Cardiac fibroblast (primary cell): ENCODE results near the gene THSD7B.
A peak's percentile ranks its signal among the peaks of the same experiment; 100 is the strongest.

Experiments
- DNase-seq, 2 donors: peaks; one replicate each; pipeline versions ENCODE4 v3.0.0 to v3.0.0-alpha.2; 2010; ENCODE audit warnings: low read depth in 2 of 2
- H3K4me3 ChIP-seq, 2 donors: replicated peaks in 1 of 2; 1 replicate in 1 of 2; 2 replicates in 1 of 2; pipeline ENCODE4 v1.5.1; 2011; ENCODE audit warnings: low read depth in 2 of 2, low read length in 2 of 2, mild to moderate bottlenecking in 2 of 2, moderate library complexity in 1 of 2
- TF ChIP-seq, protein P1 (sequence below): IDR thresholded peaks from one replicate; pipeline ENCODE4 v1.5.1; 2011; ENCODE audit warnings: low read depth, mild to moderate bottlenecking, low read length, inconsistent platforms

Gene THSD7B

DNA sequence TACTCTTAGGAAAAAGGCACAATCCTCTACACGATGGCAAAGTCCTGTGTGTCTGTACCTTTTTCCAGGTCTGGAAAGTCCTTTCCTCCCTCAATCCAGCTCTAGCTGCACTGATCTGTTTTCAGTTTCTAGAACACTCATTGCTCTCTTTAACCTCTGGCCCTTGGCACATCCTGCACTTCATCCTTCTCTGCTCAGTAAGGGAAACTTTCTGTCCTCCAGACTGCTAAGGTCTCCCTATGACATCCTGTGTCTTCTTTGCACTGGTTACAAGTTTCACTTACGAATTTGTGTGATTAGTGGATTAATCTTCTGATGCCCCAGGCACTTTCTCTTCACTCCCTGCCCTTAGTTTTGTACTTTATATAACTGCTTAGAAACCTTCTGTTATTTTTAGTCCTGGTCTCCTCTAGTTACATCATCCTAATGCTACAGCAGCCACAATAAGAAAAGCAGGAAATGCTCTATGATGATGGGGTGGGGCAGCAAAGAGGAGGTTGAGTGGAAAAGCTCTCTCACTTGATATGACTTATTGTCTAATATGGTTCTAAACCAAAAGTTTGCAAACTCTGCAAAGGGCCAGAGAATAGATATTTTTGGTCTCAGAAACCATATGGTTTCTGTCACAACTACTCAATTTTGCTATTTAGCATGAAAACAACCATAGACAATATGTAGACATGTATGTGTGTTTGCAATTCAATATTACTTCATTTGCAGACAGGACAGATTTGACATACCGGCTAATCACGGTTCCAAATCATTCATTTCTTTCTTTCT lies 568.2 kb downstream of the THSD7B start:
- H3K4me3 ChIP-seq = no peak overlapping the region
- peak in 1 of 2 donors; percentile 54 for DNase-seq
- TF ChIP-seq, protein P1, sequence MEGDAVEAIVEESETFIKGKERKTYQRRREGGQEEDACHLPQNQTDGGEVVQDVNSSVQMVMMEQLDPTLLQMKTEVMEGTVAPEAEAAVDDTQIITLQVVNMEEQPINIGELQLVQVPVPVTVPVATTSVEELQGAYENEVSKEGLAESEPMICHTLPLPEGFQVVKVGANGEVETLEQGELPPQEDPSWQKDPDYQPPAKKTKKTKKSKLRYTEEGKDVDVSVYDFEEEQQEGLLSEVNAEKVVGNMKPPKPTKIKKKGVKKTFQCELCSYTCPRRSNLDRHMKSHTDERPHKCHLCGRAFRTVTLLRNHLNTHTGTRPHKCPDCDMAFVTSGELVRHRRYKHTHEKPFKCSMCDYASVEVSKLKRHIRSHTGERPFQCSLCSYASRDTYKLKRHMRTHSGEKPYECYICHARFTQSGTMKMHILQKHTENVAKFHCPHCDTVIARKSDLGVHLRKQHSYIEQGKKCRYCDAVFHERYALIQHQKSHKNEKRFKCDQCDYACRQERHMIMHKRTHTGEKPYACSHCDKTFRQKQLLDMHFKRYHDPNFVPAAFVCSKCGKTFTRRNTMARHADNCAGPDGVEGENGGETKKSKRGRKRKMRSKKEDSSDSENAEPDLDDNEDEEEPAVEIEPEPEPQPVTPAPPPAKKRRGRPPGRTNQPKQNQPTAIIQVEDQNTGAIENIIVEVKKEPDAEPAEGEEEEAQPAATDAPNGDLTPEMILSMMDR = no peak

DNA sequence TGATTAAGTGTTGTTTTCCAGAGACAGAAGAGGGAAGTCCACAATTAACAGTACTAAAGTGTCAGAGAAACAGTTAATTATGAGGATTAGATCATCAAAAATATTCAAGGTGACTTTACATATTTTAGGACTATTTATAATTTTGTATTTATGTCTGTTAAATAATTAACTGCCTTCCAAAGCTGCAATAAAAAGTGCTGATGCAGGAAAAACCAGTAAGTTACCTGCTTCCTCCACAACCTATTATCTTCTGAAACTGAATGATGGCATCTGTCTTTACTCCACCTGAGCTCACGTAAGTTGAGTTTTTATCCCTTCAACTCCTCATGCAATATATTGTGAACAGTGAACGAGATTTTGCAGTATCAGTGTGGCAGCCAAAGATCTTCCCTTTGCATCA lies 570.7 kb downstream of the THSD7B start:
- TF ChIP-seq, protein P1 = no peak

DNA sequence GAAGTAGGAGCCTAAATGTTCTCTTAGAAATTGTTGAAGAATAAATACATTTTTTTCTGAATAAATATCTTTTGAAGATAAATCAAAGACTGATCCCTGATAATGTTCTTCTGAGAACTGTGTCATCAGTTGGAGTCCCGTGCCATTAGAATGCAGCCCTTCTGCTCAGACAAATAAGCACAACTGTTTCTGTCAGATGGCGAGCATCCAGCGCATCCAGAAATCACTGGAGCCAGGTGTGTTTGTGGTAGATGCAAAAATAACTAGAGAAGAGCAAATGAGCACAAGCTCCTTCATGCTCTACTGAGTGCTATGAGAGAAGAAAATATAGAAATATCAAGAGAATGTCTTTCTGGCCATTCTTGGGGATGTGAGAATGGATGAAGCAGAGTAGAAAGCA lies 573.7 kb downstream of the THSD7B start:
- TF ChIP-seq, protein P1 = no peak
- H3K4me3 ChIP-seq = no peak overlapping the region
- no peak for DNase-seq

More for the DNA sequence above, 570.7 kb downstream of the THSD7B start:
- H3K4me3 ChIP-seq = no peak overlapping the region
- no peak for DNase-seq

DNA sequence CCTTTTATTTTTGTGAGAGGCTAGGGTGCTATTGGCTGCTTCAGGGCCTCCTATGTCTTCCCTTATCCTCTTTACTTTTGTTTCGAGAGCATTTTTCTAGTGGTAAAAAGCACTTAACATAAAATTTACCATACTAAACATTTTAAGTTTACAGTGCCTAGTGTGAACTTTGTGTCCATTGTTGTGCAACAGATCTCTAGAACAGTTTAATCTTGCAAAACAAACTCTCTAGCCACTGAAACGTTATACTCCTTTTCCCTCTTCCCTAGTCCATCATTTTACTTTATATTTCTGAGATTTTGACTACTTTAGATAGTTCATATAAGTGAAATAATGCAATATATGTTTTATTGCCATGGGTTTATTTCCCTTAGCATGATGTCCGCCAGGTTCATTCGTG lies 580.6 kb downstream of the THSD7B start:
- H3K4me3 ChIP-seq = no peak overlapping the region
- TF ChIP-seq, protein P1 = no peak
- no peak for DNase-seq

DNA sequence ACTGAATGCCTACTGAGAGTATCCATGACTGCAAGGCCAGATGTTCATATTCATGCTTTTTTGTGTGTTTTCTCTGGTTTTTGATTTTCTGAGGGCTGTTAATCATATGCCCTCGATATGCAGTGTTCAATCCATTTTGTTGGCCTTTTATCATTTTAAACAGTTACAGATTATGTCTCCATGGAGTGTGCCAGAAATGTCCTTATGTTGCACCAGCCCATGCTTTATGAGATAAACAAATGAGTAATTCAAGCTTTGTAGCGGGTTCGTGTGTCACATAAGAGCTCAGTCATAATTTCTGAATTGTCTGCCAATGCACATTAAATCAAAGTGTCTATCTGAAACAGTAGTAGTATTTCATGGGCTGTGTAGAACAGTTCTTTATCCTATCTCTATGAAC lies 583.0 kb downstream of the THSD7B start:
- TF ChIP-seq, protein P1 = no peak
- peak in 1 of 2 donors; percentile 29 for DNase-seq
- no peak overlapping the region for H3K4me3 ChIP-seq

DNA sequence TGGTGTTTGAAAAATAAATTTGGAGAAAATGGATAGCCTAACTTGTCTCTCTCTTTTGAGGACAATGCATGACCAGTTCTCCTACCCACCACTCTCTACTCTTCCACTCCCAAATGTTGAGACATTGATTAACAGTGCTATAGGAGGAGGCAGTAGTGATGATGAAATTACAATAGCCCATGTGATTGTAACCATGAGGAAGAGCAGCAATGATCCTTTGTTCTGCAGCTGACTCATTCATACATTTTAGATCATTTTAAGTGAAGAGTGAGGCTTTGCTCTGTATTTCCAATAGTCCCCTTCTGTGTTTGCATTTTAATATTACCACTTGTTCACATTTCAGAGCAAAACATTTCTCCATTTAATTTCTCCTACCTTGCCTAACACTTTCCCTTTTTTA lies 592.3 kb downstream of the THSD7B start:
- DNase-seq = no peak

More for the DNA sequence above, 592.3 kb downstream of the THSD7B start:
- TF ChIP-seq, protein P1 = no peak
- no peak overlapping the region for H3K4me3 ChIP-seq
